ENCODE results near the gene XPC. TPM values are rescaled to one million over a fixed set of nuclear protein-coding genes. Genes with fewer than 3 reads are reported as not detected.
"Not testable (repeated sequence)": the region's sequence is repeated elsewhere in the genome, so short reads cannot be mapped to it uniquely, and the experiment has no call there.

XPC gene
- polyA plus RNA-seq, 3 donors = 13.4 to 22.0 (median 15.5) TPM

DNA sequence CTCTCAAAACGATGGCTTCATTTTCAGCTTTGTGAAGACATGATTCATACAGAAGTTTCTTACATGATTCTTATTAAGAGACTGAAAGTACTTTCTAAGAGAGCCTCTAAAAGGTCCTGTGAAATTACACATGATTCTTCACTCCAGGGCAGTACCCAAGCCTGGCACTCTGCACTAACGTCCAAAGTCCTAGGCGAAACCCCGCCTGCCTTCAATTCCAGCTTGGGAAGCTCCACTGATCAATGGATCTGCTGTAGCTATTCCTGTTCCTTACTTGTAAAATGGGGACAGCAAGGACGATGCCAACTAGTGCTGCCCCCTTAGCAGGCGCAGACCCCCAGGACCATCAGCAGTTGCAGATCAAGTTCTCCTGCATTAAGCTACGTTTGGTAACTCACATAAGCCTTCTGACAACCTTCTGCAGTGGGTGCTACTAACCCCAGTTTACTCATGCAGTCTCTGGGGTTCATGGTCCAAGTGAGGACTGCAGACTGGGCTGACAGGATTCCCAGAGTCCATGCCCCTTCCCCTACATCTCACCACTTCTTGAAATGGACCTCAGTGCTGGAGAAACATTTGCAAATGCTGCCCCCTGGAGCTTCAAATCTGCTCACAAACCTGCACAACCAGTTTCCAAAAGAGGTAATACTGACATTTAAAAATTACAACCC, 64.3 kb downstream of the XPC start:
- Histone ChIP-seq H3K27me3 (ENCODE audit: control insufficient read depth in 2 of 2, insufficient read depth in 2 of 2, low read length in 2 of 2) (no peaks in the 10 kb centered on the region), H3K4me1 (ENCODE audit: control insufficient read depth in 1 of 2, insufficient read depth in 2 of 2, low read length in 2 of 2) (no peaks in the 10 kb centered on the region), H3K4me2 (replicated peaks; ENCODE audit: extremely low read depth, low read length, poor library complexity, severe bottlenecking) (no peak overlapping the region), H3K9ac (ENCODE audit: insufficient read depth, low read length, poor library complexity, severe bottlenecking) (no peak overlapping the region), H4K20me1 (ENCODE audit: insufficient read depth, low read length) (peaks cover 5% of the 10 kb centered on the region), H2AFZ (ENCODE audit: insufficient read depth, low read depth, low read length, poor library complexity, severe bottlenecking) (no peak overlapping the region), H3K9me3 (replicated peaks in 1 of 2; ENCODE audit: control insufficient read depth in 1 of 2, insufficient read depth in 1 of 2, low read length in 2 of 2) (no peaks in the 10 kb centered on the region), H3K79me2 (ENCODE audit: insufficient read depth, low read length) (no peaks in the 10 kb centered on the region), H3K36me3 (replicated peaks in 1 of 2; ENCODE audit: control insufficient read depth in 1 of 2, insufficient read depth in 2 of 2, low read length in 2 of 2) (peaks cover 57 to 73% of the 10 kb centered on the region in 2 donors), H3K4me3 (replicated peaks in 1 of 3; ENCODE audit: low read depth in 2 of 3, low read length in 3 of 3) (no peak overlapping the region), H3K27ac (ENCODE audit: low read depth in 1 of 2, low read length in 2 of 2) (no peak overlapping the region)
- no peaks in the 10 kb centered on the region for H3K27me3 Mint-ChIP-seq (ENCODE audit: low read depth in 3 of 3)
- no peak overlapping the region for H3K27ac Mint-ChIP-seq
- 98% methylated on average over 6 of the region's 7 CpGs for WGBS (ENCODE audit: insufficient coverage)
- no peak overlapping the region for H3K4me3 Mint-ChIP-seq
- intact Hi-C loops (cut with micrococcal nuclease) = no loop called here
- H3K36me3 Mint-ChIP-seq = peaks cover 63 to 66% of the 10 kb centered on the region in 2 donors
- DNase-seq = no peak
- TF ChIP-seq, protein P1, sequence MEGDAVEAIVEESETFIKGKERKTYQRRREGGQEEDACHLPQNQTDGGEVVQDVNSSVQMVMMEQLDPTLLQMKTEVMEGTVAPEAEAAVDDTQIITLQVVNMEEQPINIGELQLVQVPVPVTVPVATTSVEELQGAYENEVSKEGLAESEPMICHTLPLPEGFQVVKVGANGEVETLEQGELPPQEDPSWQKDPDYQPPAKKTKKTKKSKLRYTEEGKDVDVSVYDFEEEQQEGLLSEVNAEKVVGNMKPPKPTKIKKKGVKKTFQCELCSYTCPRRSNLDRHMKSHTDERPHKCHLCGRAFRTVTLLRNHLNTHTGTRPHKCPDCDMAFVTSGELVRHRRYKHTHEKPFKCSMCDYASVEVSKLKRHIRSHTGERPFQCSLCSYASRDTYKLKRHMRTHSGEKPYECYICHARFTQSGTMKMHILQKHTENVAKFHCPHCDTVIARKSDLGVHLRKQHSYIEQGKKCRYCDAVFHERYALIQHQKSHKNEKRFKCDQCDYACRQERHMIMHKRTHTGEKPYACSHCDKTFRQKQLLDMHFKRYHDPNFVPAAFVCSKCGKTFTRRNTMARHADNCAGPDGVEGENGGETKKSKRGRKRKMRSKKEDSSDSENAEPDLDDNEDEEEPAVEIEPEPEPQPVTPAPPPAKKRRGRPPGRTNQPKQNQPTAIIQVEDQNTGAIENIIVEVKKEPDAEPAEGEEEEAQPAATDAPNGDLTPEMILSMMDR (IDR thresholded peaks at IDR 0.05) = no peak
- H3K4me1 Mint-ChIP-seq = peaks cover 6% of the 10 kb centered on the region
- peaks cover 0 to 3% (median 0%) of the 10 kb centered on the region in 7 donors for H3K9me3 Mint-ChIP-seq

DNA sequence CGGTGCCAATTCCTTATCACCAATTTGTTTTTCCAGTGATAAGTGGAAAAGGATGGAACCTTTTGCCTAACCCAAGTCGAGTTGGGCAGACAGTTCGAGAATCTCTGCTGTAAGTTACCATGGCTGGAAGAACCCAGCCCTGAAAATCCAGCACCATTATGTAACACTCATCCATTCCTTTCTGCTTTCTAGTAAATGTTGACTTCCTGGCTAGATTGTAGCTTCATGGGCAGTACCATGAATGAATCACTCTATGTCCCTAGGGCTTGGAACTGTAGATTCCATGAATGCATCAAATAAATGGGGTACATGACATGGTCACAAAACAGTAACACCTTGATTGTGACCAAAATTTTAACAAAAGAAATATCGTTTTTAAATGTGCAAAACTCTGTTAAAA, 67.7 kb downstream of the XPC start:
- no peak overlapping the region for H3K9ac ChIP-seq (ENCODE audit: insufficient read depth, low read length, poor library complexity, severe bottlenecking)
- Mint-ChIP-seq H3K27ac (no peak overlapping the region), H3K4me1 (no peaks in the 10 kb centered on the region), H3K27me3 (ENCODE audit: low read depth in 3 of 3) (peaks cover 0 to 3% (median 0%) of the 10 kb centered on the region in 3 donors), H3K36me3 (peaks cover 44 to 45% of the 10 kb centered on the region in 2 donors), H3K9me3 (peaks cover 0 to 3% (median 0%) of the 10 kb centered on the region in 7 donors), H3K4me3 (no peak overlapping the region)
- no peak overlapping the region for H2AFZ ChIP-seq (ENCODE audit: insufficient read depth, low read depth, low read length, poor library complexity, severe bottlenecking)
- TF ChIP-seq, protein P1 (IDR thresholded peaks at IDR 0.05) = no peak
- no peaks in the 10 kb centered on the region for H3K4me1 ChIP-seq (ENCODE audit: control insufficient read depth in 1 of 2, insufficient read depth in 2 of 2, low read length in 2 of 2)
- H3K9me3 ChIP-seq (replicated peaks in 1 of 2; ENCODE audit: control insufficient read depth in 1 of 2, insufficient read depth in 1 of 2, low read length in 2 of 2) = no peaks in the 10 kb centered on the region
- no peak overlapping the region for H3K4me2 ChIP-seq (replicated peaks; ENCODE audit: extremely low read depth, low read length, poor library complexity, severe bottlenecking)
- peaks cover 41 to 53% of the 10 kb centered on the region in 2 donors for H3K36me3 ChIP-seq (replicated peaks in 1 of 2; ENCODE audit: control insufficient read depth in 1 of 2, insufficient read depth in 2 of 2, low read length in 2 of 2)
- no peak for DNase-seq
- no peaks in the 10 kb centered on the region for H4K20me1 ChIP-seq (ENCODE audit: insufficient read depth, low read length)
- no peak overlapping the region for H3K4me3 ChIP-seq (replicated peaks in 1 of 3; ENCODE audit: low read depth in 2 of 3, low read length in 3 of 3)
- H3K27ac ChIP-seq (ENCODE audit: low read depth in 1 of 2, low read length in 2 of 2) = no peak overlapping the region
- intact Hi-C loops (cut with micrococcal nuclease) = no loop called here
- WGBS (ENCODE audit: insufficient coverage) = 100% methylated on average over 1 of the region's 4 CpGs
- no peaks in the 10 kb centered on the region for H3K27me3 ChIP-seq (ENCODE audit: control insufficient read depth in 2 of 2, insufficient read depth in 2 of 2, low read length in 2 of 2)
- H3K79me2 ChIP-seq (ENCODE audit: insufficient read depth, low read length) = no peaks in the 10 kb centered on the region

DNA sequence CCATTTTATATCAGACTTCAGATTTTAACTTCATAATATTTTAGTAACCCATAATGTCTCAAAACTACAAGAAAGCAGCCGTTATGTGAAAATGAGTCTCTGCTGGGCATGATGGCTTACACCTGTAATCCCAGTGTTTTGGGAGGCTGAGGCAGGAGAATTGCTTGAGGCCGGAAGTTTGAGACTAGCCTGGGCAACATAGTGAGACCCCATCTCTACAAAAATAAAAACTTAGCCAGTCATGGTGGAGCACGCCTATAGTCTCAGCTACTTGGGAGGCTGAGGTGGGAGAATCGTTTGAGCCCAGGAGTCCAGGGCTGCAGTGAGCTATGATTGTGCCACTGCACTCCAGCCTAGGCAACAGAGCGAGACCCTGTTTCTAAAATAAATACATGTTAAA, 68.6 kb downstream of the XPC start:
- H3K4me1 Mint-ChIP-seq; H3K9me3 ChIP-seq (replicated peaks in 1 of 2; ENCODE audit: control insufficient read depth in 1 of 2, insufficient read depth in 1 of 2, low read length in 2 of 2); H3K4me3 Mint-ChIP-seq; H2AFZ ChIP-seq (ENCODE audit: insufficient read depth, low read depth, low read length, poor library complexity, severe bottlenecking); intact Hi-C loops (cut with micrococcal nuclease); H3K9me3 Mint-ChIP-seq; H3K27ac ChIP-seq (ENCODE audit: low read depth in 1 of 2, low read length in 2 of 2); H4K20me1 ChIP-seq (ENCODE audit: insufficient read depth, low read length); DNase-seq; H3K4me3 ChIP-seq (replicated peaks in 1 of 3; ENCODE audit: low read depth in 2 of 3, low read length in 3 of 3); H3K4me1 ChIP-seq (ENCODE audit: control insufficient read depth in 1 of 2, insufficient read depth in 2 of 2, low read length in 2 of 2); H3K79me2 ChIP-seq (ENCODE audit: insufficient read depth, low read length); H3K4me2 ChIP-seq (replicated peaks; ENCODE audit: extremely low read depth, low read length, poor library complexity, severe bottlenecking); H3K27ac Mint-ChIP-seq; H3K27me3 Mint-ChIP-seq (ENCODE audit: low read depth in 3 of 3); H3K9ac ChIP-seq (ENCODE audit: insufficient read depth, low read length, poor library complexity, severe bottlenecking); H3K27me3 ChIP-seq (ENCODE audit: control insufficient read depth in 2 of 2, insufficient read depth in 2 of 2, low read length in 2 of 2): not testable (repeated sequence)
- WGBS (ENCODE audit: insufficient coverage) = 92% methylated on average over 2 of the region's 5 CpGs
- peaks cover 37 to 39% of the 10 kb centered on the region in 2 donors for H3K36me3 Mint-ChIP-seq
- peaks cover 33 to 44% of the 10 kb centered on the region in 2 donors for H3K36me3 ChIP-seq (replicated peaks in 1 of 2; ENCODE audit: control insufficient read depth in 1 of 2, insufficient read depth in 2 of 2, low read length in 2 of 2)

Measured in CD14-positive monocyte (primary cell).